HEK293T (cell line): Measurements from ENCODE around the gene MYOM3.

Source experiments
- CTCF ChIA-PET: fragments of 350-600 bp; formaldehyde crosslinking; extraction: SDS; loops from one replicate; lab custom pipeline; 2021; ENCODE audit warnings: antibody characterized with exemption, inconsistent platforms; lab: Yijun Ruan, JAX
- POLR2A ChIA-PET: fragments of 350-600 bp; formaldehyde crosslinking; extraction: SDS; loops from one replicate; lab custom pipeline; 2020; ENCODE audit warnings: antibody characterized with exemption, inconsistent platforms; lab: Yijun Ruan, JAX
- DNase-seq: peaks from one replicate; pipeline ENCODE4 v3.0.0; 2012; ENCODE audit warnings: mixed read lengths; ENCODE audit errors: extremely low spot score
- ARNT ChIP-seq: fragments of 450-650 bp; IDR thresholded peaks from 2 replicates; pipeline ENCODE4 v1.6.1; 2017; ENCODE audit warnings: mild to moderate bottlenecking
- BHLHE40 ChIP-seq: fragments of 450-650 bp; IDR thresholded peaks from 2 replicates; pipeline ENCODE4 v1.6.1; 2016; ENCODE audit warnings: mild to moderate bottlenecking, moderate library complexity, borderline replicate concordance
- CTBP1 ChIP-seq: fragments of 450-650 bp; IDR thresholded peaks from 2 replicates; pipeline ENCODE4 v1.6.1; 2016; ENCODE audit warnings: borderline replicate concordance
- ELF4 ChIP-seq: fragments of 450-650 bp; IDR thresholded peaks from 2 replicates; pipeline ENCODE4 v1.6.1; 2017; ENCODE audit warnings: antibody characterized with exemption
- FOXA1 ChIP-seq: fragments of 450-650 bp; IDR thresholded peaks from 2 replicates; pipeline ENCODE4 v1.6.1; 2016; ENCODE audit warnings: mild to moderate bottlenecking
- FOXK2 ChIP-seq: fragments of 450-650 bp; IDR thresholded peaks from 2 replicates; pipeline ENCODE4 v1.6.1; 2016; ENCODE audit warnings: mild to moderate bottlenecking
- FOXM1 ChIP-seq: fragments of 450-650 bp; IDR thresholded peaks from 2 replicates; pipeline ENCODE4 v1.6.1; 2017; ENCODE audit warnings: mild to moderate bottlenecking, borderline replicate concordance
- HDGF ChIP-seq: fragments of 450-650 bp; IDR thresholded peaks from 2 replicates; pipeline ENCODE4 v1.6.1; 2017; ENCODE audit warnings: antibody characterized with exemption, borderline replicate concordance
- L3MBTL2 ChIP-seq: fragments of 450-650 bp; conservative IDR thresholded peaks from 2 replicates; pipeline ENCODE4 v1.6.1; 2016; ENCODE audit warnings: mild to moderate bottlenecking
- LEF1 ChIP-seq: fragments of 450-650 bp; IDR thresholded peaks from 2 replicates; pipeline ENCODE4 v1.6.1; 2017; ENCODE audit warnings: mild to moderate bottlenecking, borderline replicate concordance
- NFRKB ChIP-seq: fragments of 450-650 bp; IDR thresholded peaks from 2 replicates; pipeline ENCODE4 v1.6.1; 2016; ENCODE audit warnings: mild to moderate bottlenecking, moderate library complexity
- PKNOX1 ChIP-seq: fragments of 450-650 bp; IDR thresholded peaks from 2 replicates; pipeline ENCODE4 v1.6.1; 2016
- SP1 ChIP-seq: fragments of 450-650 bp; IDR thresholded peaks from 2 replicates; pipeline ENCODE4 v1.6.1; 2017
- SUZ12 ChIP-seq: fragments of 450-650 bp; IDR thresholded peaks from 2 replicates; pipeline ENCODE4 v1.6.1; 2016; ENCODE audit warnings: mild to moderate bottlenecking
- TARDBP ChIP-seq: fragments of 450-650 bp; IDR thresholded peaks from 2 replicates; pipeline ENCODE4 v1.6.1; 2016
- ZNF384 ChIP-seq: fragments of 450-650 bp; IDR thresholded peaks from 2 replicates; pipeline ENCODE4 v1.6.1; 2016

MYOM3 gene

DNA sequence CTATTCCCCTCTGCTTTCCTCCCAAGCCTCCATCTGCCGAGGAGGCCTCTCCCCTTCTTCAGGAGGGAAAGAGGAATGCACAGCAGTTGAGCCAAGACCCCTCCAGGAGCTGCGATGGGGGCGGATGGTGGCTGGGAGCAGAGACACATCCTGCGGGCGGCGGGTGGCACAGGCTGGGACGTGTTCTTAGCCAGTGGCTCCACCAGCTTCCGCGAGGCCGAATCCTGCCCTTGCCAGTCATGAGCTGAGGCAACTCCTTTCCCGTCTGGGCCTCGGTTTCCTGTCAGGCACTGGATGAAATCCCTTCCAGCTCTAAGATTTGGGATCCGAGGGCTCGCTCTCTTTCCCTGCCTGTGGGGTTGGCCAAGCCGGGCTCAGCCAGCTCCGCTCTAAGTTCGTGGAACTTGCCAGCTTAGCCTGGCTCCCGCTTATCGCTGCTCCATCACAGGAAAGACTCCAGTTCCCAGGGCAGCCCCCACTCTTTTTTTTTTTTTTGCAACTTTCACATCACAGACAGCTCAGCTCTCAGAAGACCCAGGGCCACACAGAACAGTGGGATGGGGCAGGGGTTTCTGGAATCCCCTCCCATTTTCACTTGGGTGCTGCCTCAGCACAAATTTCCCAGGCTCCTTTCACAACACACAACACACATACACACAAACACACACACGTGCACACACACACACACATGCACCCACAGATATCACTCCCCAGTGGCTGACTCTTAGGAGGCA is 506 bp downstream of the MYOM3 start:
- TF ChIP-seq NFRKB, result no peak
- no peak for TF ChIP-seq SUZ12
- TF ChIP-seq TARDBP, result no peak
- no peak for TF ChIP-seq ZNF384
- no peak for TF ChIP-seq SP1
- TF ChIP-seq FOXA1, result no peak
- no peak for TF ChIP-seq ARNT
- no peak for TF ChIP-seq ELF4
- TF ChIP-seq FOXK2, result no peak
- TF ChIP-seq L3MBTL2, result no peak
- TF ChIP-seq FOXM1, result no peak
- DNase-seq, result no peak
- ChIA-PET POLR2A (interaction anchor here (1.9 kb wide), 1 partner anchor 131 kb away, joined by 6 read pairs; the partner anchor contains the start of gene SRSF10), CTCF (interaction anchor here (0.6 to 1.0 kb wide), 2 partner anchors 40 to 453 kb away, joined by 4 to 5 read pairs; no protein-coding TSS in a partner anchor)

DNA sequence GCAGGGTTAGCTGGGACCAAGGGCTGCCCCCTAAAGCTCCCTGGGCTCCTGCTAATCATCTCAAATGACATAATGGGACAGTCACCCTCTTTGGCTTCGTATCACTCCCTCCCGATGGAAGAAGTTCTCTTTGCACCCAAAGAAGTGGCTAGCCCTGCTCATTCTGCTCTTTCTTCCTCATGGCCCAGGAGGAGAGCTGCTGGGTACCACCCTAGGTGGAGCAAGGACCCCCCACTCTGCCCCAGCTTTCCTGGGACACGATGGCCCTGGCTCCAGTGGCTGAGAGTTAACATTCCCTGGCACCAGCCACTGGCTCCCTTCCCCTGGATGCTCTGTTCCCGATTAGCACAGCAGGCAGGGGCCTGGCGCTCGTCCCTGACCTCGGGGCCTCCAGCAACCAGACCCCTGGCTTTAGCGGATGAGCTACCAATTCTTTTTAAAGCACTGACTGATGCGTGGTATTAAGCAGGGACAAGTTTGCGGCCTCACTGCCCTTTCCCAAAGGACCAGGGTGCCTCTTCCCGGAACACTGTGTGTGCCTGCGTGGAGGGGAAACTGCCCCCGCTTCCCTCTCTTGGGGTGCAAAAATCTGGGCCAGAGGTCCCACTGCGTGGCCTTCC is 1.2 kb downstream of the MYOM3 start:
- TF ChIP-seq BHLHE40 (no peak), NFRKB (no peak), L3MBTL2 (no peak), HDGF (no peak), LEF1 (no peak), ZNF384 (no peak), TARDBP (no peak)
- DNase-seq, result no peak
- POLR2A ChIA-PET, result no interaction called here
- CTCF ChIA-PET, result interaction anchor here (0.6 to 1.0 kb wide), 2 partner anchors 39 to 452 kb away, joined by 4 to 5 read pairs; no protein-coding TSS in a partner anchor

DNA sequence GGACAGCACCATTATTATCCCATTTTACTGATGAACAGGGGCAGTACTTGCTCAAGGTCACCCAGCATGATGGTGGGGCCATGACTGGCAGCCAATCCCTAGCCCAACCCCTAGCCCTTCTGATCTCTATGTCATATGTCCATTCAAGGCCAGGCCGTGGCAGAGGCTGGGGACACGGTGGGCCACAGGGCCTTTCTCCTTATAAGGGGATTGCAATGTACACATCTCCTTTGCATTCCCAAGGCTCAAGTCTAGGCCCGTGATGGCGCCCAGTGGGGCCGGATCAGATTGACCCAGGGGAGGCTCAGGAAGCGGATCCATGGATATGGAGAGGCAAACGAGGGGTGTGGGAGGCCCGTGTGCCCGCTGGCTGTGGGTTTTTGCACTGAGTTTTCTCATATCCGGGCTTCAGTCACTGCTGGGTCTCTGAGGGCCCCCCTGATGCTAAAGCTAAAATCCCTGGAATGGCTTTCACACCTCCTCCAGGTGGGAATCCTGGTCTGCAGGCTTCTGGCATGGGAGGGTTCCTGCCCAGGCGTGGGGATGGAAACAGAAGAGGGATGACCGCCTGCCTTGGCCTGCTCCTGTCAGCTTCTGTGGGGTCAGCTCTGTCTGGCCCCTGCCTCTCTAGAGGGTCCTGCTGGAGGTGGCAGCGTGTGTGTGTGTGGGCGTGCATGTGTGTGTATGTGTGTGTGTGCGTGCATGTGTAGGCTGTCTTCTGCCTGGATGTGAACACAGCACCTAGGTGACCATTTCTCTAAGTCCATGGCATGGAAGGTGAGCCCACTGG is 2.1 kb downstream of the MYOM3 start:
- no peak for DNase-seq
- no peak for TF ChIP-seq FOXK2
- TF ChIP-seq SUZ12, result no peak
- no peak for TF ChIP-seq CTBP1
- CTCF ChIA-PET, result interaction anchor here (0.6 kb wide), 1 partner anchor 693 kb away, joined by 3 read pairs; no protein-coding TSS in a partner anchor
- POLR2A ChIA-PET, result no interaction called here

DNA sequence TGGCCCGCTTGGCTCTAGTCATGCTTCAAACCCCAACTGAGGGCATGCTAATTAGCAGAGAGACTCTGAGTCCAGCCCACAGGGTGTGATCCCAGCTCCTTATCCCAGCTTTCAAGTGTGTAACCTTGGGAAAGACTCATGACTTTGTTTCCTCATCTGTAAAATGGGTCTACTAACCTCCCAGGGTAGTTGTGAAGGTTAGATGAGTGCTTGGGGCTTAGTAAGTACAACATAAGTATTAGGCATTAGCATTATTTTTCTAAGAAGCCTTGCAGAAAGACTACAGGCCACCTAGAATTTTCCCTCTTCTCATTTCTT is 2.8 kb downstream of the MYOM3 start:
- ChIA-PET CTCF (no interaction called here), POLR2A (no interaction called here)
- no peak for DNase-seq
- no peak for TF ChIP-seq CTBP1

GRCh38 chr1:24108334-24109165 is 3.4 kb downstream of the MYOM3 start:
- POLR2A ChIA-PET, result no interaction called here
- no peak for DNase-seq
- CTCF ChIA-PET, result no interaction called here
- TF ChIP-seq PKNOX1 (no peak), L3MBTL2 (no peak), ZNF384 (no peak), HDGF (no peak), NFRKB (no peak), FOXK2 (no peak), ELF4 (no peak), FOXA1 (no peak), FOXM1 (no peak), CTBP1 (no peak), ARNT (no peak), TARDBP (no peak), BHLHE40 (no peak), SUZ12 (no peak), LEF1 (no peak), SP1 (no peak)

DNA sequence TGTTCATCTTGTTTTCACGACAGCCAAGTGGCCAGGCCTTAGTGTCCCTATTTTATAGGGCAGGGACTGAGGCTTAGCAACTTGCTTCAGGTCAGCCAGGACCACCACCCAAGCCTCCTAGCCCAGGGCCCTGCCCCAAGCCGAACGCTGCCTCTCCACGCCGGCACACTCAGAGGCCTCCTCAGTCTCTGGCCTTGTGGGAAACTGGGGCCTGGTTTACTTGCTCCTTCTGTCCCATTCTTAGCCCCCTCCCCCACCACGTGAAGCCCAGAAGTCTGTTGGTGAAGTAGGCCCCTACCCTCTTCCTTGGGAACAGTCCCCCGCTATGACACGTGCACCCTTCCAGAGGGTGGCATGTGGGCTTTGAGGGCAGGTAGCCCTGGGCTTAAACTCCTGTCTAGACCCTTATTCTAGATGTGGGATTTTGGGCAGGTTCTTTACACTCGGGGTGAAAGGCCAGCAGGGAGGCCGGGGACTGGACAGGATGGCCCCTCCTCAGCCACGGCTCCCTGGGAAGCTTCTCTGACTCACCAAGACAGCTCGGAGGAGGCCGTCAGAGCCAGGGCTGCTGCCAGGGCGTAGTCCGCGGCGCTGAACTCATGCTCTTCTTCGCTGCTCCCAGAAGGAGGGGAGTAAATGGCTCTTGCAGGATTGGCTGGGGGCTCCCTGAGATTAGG is 4.3 kb downstream of the MYOM3 start:
- POLR2A ChIA-PET, result no interaction called here
- no peak for DNase-seq

More for the DNA sequence above, 4.3 kb downstream of the MYOM3 start:
- CTCF ChIA-PET, result no interaction called here
- TF ChIP-seq LEF1, result no peak
- no peak for TF ChIP-seq PKNOX1
- no peak for TF ChIP-seq NFRKB
- no peak for TF ChIP-seq L3MBTL2
- TF ChIP-seq FOXM1, result no peak
- no peak for TF ChIP-seq ELF4
- no peak for TF ChIP-seq SP1
- no peak for TF ChIP-seq HDGF
- no peak for TF ChIP-seq TARDBP
- no peak for TF ChIP-seq SUZ12
- no peak for TF ChIP-seq BHLHE40
- no peak for TF ChIP-seq ZNF384
- no peak for TF ChIP-seq FOXA1
- TF ChIP-seq FOXK2, result no peak
